ENCODE measurements around the gene TGFB2.

DNA sequence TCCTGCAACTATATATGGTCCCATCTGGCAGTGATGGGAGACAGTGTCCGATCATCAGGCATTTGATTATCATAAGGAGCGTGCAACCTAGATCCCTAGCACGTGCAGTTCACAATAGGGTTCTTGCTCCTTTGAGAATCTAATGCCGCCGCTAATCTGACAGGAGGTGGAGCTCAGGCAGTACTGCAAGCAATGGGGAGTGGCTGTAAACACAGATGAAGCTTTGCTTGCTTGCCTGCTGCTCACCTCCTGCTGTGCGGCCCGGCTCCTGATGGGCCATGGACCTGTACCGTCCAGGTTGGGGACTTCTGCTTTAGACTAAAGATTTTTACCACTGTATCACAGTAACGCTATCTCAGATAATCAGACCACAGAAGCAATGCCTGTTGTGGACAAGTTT, 63.8 kb downstream of the TGFB2 start:
- no peak for TF ChIP-seq CTCF (conservative IDR thresholded peaks at IDR 0.05; ENCODE audit: low read depth, low read length)
- no peak for TF ChIP-seq EZH2 (IDR thresholded peaks at IDR 0.05; ENCODE audit: borderline replicate concordance, low read depth, low read length, poor library complexity, severe bottlenecking)

Data from A673 (cell line).